ENCODE results near the gene CHGA.

GRCh38 chr14:92914087-92914656, 8.8 kb upstream of the CHGA start:
- TF ChIP-seq EP300 (IDR thresholded peaks at IDR 0.05) (no peak), CTCF (IDR thresholded peaks at IDR 0.05) (no peak)
